H1 (cell line): ENCODE measurements around the gene CENPC. TPM values are rescaled to one million over a fixed set of nuclear protein-coding genes. Genes with fewer than 3 reads are reported as not detected.

Experiments
- ASH2L ChIP-seq: fragments of 200-600, 300-600 bp; sonication (generic); IDR thresholded peaks from one replicate; pipeline ENCODE4 v1.7.1; 2017; ENCODE audit warnings: low read length
- CBX5 ChIP-seq: fragments of 300-800, 300-1000 bp; sonication (generic); IDR thresholded peaks from 2 replicates; pipeline ENCODE4 v1.7.1; 2016; ENCODE audit warnings: antibody characterized with exemption, low read length, low read depth
- CHD2 ChIP-seq: IDR thresholded peaks from 2 replicates; pipeline ENCODE4 v1.6.1; 2012; ENCODE audit warnings: low read length, improper control_type of control experiment
- CHD7 ChIP-seq: fragments of 300-600 bp; sonication (generic); IDR thresholded peaks from 2 replicates; pipeline ENCODE4 v1.7.1; 2012; ENCODE audit warnings: low read length, moderate library complexity, mild to moderate bottlenecking, inconsistent platforms; ENCODE audit not compliant: insufficient replicate concordance
- CREB1 ChIP-seq: IDR thresholded peaks from 2 replicates; pipeline ENCODE4 v1.6.1; 2012; ENCODE audit warnings: inconsistent platforms
- E2F6 ChIP-seq: IDR thresholded peaks from 2 replicates; pipeline ENCODE4 v1.6.1; 2012; ENCODE audit warnings: inconsistent platforms
- FOSL1 ChIP-seq: IDR thresholded peaks from 2 replicates; pipeline ENCODE4 v1.6.1; 2011; ENCODE audit warnings: mild to moderate bottlenecking, low read depth, low read length, moderate library complexity; ENCODE audit not compliant: insufficient read depth
- HDAC6 ChIP-seq: IDR thresholded peaks from one replicate; pipeline ENCODE4 v1.7.1; 2012; ENCODE audit warnings: low read depth, mild to moderate bottlenecking, inconsistent platforms, low read length, moderate library complexity
- MAX ChIP-seq: IDR thresholded peaks from 2 replicates; pipeline ENCODE4 v1.6.1; 2012; ENCODE audit warnings: inconsistent platforms
- POU5F1 ChIP-seq: IDR thresholded peaks from 2 replicates; pipeline ENCODE4 v1.6.1; 2011; ENCODE audit warnings: low read depth, mild to moderate bottlenecking, low read length, moderate library complexity
- RXRA ChIP-seq: IDR thresholded peaks from 2 replicates; pipeline ENCODE4 v1.6.1; 2011; ENCODE audit warnings: low read depth, mild to moderate bottlenecking, low read length, moderate library complexity; ENCODE audit not compliant: insufficient read depth
- SAP30 ChIP-seq: fragments of 300-600 bp; sonication (generic); IDR thresholded peaks from 2 replicates; pipeline ENCODE4 v1.7.1; 2012; ENCODE audit warnings: low read length, moderate library complexity, mild to moderate bottlenecking, inconsistent platforms; ENCODE audit not compliant: insufficient read depth, insufficient replicate concordance
- polyA plus RNA-seq, 7 experiments: library from polyadenylated mRNA; depleted of rRNA in 3 of 7; stranded (reverse) in 5 of 7; unstranded in 2 of 7; fragments of >200 nt in 5 of 7; fragments of 200-250 nt in 2 of 7; gene quantifications; 1 replicate in 5 of 7; 2 replicates in 1 of 7; 4 replicates in 1 of 7; pipeline versions ENCODE4 v1.2.1 to v1.2.3, GENCODE V29; 2011 to 2013; ENCODE audit warnings: missing spikeins in 2 of 7, mixed read lengths in 2 of 7
- total RNA-seq: library from RNA; stranded (reverse); fragmentation: NEBNext Ultra II Directional; extraction: Animal tissue kit (Norgen Biotek cat#: 25700); gene quantifications from 2 replicates; pipeline ENCODE4 v1.2.1, GENCODE V29; 2021

CENPC gene
- total and polyA plus RNA-seq, 2 of the 8 experiments (the other 6 are each of a cell fraction or from before 2014, with no cell fraction given), result 2.8 to 15.7 TPM

GRCh38 chr4:67451464-67451863, 93.8 kb downstream of the CENPC start (continued):
- no peak for TF ChIP-seq CHD7
- TF ChIP-seq CHD2, result no peak
- TF ChIP-seq SAP30, result no peak
- TF ChIP-seq CBX5, result no peak
- TF ChIP-seq POU5F1, result no peak
- TF ChIP-seq FOSL1, result no peak
- no peak for TF ChIP-seq CREB1
- no peak for TF ChIP-seq RXRA
- no peak for TF ChIP-seq MAX
- TF ChIP-seq ASH2L, result no peak
- no peak for TF ChIP-seq HDAC6
- TF ChIP-seq E2F6, result no peak
